GM21723 (cell line): ENCODE measurements around the gene SORBS2.

Experiments used
- ATAC-seq: cut with Tn5 transposase; IDR thresholded peaks from one replicate; pipeline ENCODE4 v1.9.1; 2021; ENCODE audit warnings: mild to moderate bottlenecking, moderate library complexity; ENCODE audit not compliant: unreplicated experiment

The SORBS2 gene

DNA sequence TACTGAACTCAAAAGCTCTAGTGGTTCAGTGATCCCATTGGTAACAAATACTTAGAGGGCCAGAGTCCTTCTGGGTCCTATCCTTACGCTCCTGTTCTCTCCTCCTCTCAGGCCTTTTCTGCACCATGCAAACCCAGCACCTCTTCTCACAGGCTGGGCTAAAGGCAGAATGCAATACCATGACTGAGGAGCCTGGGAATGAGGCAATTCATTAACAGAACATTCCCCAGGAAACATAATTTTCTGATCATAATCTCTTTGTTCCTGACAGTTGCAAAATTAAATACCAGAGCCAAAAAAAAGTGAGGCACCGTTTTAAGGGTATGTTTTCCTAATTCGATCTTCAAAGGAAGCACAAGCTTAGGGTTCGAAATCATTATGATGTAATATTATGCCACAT is 9.0 kb downstream of the SORBS2 start:
- no peak for ATAC-seq

DNA sequence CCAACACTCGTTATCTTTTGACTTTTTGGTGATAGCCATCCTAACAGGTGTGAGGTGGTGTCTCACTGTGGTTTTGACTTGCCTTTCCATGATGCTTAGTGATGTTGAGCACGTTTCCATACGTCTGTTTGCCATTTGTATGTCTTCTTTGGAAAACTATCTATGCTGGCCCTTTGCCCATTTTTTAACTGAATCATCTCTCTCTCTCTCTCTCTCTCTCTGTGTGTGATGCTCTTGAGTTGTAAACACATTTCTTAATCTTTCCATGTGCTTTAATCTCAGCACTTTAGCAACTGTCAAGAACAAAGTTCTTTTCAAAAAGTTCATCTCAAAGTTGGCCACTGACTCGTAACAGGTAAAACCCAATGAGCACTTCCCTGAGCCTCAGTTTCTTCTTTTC is 10.5 kb downstream of the SORBS2 start:
- ATAC-seq, result no peak

DNA sequence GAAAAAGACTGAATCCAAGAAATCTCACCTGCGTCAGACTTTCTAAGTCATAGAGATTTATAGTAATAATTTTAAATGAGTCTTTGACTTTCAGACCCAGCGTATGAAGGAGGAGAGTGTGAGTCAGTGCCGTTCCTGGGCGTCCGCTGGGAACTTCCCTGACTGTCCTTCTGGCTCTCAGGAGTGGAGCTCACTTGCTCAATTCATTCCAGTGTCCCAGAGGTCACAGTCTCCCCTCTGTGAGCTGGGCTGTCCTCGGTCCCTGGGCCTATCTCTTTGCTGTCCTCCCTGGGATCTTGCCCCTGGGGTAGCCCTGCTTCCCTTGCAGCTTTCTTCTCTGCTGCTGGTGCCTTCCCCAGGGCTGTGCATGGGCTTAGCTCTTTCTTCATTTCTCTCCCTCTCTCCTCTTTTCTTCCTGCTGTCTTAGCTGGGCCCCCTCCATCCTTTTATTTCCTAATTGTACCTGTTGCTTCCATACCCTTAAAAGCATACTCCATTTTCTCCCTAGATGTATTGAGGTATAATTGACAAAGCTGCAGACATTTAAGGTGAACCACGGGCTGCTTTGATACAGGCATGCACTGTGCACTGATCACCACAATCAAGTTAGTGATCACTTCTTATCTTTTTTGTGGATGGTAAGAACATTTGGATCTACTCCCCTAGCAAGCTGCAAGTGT is 11.6 kb downstream of the SORBS2 start:
- no peak for ATAC-seq

DNA sequence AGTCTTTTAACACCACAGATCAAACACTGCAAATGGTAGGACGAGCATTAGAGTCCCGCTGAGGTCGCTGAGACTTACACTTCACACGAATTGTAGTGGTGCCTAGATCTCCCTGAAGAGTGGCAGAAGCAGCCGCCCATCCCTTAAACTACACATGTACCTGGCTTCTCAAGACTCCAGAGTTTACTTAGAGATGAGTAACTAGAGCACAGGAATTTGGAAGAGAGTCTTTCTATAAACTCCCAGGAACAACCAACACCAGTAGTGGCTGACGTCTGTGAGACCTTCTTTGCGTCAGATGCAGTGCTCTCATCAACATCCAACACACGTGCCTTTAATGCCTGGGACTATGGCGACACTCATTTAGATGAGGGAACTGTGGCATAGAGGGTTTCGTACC is 12.6 kb downstream of the SORBS2 start:
- no peak for ATAC-seq

DNA sequence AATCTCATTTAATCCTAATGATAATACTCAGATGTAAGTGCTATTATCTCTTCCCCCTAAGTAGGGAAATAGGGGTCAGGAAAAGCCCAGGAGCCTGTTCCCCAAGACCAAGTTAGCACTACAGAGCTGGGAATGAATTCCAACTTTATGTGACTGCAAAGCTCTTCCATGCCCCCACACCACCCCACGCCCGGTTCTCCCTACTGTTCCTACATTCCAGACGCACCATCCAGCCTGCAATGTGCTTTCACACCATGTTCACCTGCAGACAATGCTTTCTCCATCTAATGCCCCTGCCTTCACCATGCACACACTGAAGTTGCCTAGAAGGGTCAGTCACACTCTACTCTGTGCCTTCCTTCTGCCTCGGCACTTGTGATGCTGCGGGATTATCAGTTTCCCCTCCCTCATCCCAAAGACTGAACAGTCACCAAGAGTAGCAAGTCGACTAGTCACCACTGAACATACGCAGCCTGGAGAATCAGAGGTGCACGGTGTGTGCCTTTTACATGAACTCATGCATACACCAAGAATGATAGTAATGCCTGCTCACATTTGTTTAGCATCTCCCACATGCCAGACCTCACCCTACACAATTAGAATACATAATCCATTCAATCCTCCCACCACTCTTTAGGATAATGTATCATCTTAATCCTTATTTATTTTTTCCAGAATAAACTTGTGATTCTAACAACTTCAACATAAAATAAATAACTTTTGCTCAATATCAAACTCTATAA is 14.2 kb downstream of the SORBS2 start:
- ATAC-seq, result no peak

DNA sequence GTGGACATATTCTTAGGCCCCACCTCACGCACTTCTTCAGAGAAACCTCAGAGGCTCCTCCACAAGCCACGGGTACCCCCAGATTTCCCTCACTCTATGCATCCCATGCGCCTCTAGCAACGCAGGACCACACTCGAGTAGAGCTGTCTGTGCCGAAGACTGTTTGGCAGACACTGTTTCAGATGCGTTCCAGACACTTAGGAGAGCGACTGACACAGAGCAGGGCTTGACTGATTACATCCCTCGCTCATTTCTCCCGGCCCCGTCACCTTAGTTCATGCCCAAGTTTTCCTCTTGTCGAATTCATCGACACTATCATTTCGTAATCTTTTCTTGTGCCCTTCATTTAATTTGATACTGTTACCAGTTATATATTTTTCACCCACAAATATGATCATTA is 15.0 kb downstream of the SORBS2 start:
- ATAC-seq, result no peak

DNA sequence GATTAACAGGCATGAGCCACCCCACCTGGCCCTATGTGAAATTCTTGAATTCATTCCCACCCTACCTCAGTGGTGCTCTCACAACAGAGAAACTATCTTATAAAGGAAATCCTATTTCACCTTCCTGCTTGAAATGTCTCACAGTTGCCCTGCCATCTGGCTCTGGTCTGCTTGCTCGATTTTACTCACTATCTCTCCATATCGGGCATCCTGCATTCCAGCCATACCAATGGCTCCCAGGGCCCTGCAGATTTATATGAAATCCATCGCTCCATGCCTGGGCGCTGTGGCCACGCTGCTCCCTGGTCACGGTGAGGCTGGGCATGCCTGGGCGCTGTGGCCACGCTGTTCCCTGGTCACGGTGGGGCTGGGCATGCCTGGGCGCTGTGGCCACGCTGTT is 15.8 kb downstream of the SORBS2 start:
- no peak for ATAC-seq

DNA sequence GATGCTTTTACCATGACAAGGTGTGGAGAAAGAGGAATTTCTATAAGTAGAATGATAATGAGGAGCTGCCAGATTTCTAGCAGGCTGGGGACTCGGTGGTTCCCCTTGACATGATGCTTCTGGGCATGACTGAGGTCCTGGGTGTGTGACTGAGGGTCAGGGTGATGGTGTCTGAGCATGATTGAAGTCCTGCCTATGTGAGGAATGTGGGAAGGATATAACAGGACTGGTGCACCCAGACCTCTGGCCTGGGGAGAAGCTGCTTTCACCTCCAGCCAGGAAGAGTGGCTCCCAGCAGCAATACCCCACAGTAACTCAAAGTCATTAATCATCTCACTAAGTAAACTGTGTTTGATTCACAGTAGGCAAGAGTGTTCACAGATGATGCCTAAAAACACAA is 17.4 kb downstream of the SORBS2 start:
- no peak for ATAC-seq

DNA sequence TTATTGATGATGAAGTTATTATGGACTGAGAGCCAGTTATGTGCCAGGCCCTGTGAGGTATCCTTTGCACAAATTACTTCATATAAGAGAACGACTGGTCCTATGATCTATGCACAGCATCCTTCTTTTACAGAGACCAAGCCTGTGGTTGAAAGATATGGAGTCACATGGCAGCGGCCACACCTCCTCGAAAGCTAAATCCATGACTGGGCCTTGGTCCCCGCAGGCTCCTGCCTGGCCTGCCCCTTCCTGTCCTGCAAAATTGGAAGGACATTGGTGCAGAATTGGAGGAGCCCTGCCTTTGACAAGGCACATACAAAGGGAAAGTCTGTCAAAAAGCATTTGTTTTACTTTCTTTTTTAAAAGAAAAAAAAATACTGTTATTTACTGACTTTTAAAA is 18.3 kb downstream of the SORBS2 start:
- no peak for ATAC-seq

DNA sequence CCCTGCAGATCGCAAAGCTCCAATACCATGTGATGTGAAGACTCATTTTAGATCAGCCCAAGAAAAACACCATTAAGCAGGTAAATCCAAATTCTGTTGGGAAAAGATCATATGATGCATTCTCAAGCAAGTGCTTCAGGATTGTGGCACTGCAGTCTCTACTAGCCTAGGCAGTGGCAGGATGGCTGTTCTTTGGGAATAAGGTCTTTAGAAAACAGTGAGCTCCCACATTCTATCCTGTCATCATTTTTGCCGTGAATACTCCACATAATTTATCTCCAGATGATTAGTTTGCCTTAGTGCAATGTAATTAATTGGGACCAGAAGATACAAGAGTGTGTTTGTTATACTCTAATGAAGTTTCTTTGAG is 18.9 kb downstream of the SORBS2 start:
- no peak for ATAC-seq

DNA sequence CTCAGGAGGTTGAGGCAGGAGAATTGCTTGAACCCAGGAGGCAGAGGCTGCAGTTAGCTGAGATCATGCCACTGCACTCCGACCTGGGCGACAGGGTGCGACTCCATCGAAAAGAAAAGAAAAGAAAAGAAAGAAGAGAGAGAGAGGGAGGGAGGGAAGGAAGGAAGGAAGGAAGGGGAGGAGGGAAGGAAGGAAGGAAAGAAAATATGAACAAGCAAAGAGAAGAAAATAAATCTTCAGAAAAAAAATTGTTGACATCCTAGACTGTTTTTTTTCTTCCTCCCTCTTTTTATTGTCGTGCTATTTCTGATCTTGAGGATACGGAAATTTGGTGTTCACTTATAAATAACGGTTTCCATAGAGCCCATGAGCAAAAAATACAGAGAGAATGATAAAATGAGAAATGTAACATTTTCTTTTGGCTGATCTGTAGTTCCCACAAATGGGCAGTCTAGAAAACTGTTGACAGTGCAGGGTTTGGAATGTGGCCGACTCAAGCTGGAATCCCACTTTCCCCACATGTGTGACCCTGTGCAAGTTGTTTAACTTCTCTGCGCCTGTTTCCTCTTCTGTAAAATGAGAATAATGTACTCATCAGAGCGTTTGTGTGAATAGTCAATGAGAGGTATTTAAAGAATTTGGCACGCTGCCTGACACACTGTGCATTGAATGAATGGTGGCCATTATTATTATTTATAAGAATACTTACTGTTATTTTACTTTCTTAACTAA is 19.4 kb downstream of the SORBS2 start:
- no peak for ATAC-seq

DNA sequence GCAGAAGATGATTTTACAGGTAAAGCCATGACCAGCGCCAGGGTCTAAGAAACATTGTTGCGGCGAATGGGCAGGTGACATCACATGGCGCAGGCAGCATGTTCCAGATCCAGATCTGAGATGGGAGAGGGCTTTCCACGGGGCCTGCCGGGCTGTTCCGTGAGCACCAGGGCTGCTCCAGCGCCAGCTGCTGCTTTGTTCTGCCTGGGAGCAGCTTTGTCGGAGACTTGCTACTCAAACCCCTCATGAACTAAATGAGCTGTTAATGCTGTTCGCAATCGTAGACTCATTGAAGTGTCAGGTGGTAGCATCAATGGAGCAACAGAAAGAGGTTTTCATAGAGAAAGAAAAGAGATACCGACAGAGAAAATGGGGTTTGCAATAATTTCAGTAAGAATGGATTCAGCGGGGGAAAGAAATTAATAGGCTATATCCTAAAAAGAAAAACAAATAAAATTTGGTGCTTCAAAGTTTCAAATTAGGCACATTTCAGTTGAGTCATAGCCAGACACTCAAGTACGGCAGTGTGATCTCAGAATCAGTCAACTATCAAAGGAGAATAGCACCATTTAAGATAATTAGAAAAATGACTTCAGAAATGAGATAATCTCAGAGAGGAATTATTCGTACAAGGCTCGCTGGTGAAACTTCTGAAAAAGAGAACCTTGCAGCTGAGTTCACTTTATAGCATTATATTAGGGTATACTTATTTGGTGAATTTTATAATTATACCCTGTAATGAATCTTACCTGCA is 23.9 kb downstream of the SORBS2 start:
- ATAC-seq, result no peak

DNA sequence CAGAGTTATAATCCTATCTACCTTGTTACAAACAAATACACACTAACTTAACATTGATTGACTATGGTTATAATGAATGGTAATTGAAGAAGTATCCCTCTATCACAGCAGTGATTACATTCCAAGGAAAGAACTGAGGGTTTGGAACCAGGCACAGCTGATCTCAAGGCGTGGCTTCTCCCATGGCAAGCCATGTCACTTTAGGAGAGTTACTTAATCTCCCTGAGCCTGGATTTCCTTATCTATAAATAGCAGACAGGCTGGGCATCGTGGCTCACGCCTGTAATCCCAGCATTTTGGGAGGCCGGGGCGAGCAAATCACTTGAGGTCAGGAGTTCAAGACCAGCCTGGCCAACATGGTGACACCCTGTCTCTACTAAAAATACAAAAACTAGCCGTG is 25.6 kb downstream of the SORBS2 start:
- no peak for ATAC-seq

DNA sequence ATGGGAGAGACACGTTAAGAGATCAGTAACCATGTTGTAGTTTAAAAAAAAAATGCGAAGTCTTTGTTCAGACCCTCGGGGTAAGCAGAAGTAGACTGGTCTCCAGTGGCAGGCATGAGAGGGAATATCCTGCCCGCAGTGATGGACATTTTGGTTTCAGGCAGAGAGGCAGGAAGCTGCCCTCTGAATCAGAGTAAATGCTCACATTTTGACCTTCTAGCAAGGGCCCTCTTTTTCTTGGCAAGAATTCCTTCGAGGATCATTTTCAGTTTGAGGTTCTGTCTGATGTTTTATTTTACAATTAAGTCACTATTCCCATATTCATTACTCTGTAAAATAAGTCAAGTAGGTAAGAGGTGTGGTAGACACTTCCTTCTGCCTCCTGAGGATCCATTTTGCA is 28.4 kb downstream of the SORBS2 start:
- ATAC-seq, result no peak

DNA sequence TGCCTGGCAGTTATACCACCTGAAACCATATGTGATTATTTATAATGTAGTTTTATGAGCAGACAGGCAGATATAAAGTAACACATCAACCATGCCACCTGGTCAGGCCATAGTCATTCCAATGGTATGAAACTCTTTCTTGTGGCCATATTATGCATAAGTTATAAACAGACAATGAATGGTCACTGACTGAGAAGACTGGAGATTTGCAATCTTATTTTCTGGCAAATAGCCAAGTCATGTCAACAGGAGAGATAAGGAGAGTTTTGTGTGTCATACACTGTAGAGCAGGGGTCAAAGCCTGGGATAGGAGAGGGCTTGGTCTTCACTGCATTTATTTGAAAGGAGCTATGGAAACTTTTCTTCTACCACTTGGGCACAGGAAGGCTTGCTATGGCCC is 29.5 kb downstream of the SORBS2 start:
- ATAC-seq, result no peak

DNA sequence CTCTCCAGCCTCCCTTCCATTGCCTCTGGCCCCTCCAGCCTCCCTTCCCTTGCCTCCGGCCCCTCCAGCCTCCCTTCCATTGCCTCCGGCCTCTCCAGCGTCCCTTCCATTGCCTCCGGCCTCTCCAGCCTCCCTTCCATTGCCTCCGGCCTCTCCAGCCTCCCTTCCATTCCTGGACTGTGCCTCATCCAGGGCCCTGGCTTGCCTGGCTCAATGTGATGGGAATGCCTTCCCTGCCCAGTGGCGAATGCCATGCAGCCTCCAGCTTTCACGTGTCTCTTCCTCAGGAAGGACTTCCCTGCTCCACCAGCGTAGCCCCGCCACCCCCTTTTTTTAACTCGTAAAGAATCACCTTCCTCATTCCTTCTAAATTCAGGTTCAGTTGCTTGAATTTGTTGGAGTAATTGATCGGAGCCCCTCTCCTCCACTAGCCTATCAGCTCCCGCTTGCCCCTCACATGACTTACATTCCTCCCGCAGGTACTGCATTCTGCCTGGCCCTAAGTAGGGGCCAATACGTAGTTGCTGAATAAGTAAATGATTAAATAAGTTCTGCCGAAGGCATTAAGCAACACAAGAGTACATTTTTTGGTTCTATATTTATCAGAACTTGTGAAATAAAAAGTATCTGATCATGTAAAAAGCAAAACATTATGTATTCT is 30.3 kb downstream of the SORBS2 start:
- ATAC-seq, result no peak

DNA sequence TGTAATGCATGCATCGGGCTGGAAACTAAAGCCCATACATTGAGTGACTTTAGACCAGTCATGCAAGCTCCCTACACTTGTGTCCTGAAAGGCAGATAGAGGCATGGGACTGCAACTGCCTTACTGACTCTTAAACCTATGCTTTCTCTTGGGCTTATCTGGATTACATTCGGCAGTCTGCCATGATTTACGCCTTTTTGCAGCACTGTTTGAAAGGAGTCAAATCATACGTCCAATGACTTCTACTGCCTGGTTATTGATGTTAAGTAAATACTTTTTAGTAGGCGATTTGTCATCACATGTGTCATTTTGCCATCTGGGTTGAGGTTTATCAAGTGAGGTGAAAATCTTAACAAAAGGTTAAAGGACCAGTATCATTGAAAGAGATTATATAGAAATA is 31.5 kb downstream of the SORBS2 start:
- ATAC-seq, result no peak

DNA sequence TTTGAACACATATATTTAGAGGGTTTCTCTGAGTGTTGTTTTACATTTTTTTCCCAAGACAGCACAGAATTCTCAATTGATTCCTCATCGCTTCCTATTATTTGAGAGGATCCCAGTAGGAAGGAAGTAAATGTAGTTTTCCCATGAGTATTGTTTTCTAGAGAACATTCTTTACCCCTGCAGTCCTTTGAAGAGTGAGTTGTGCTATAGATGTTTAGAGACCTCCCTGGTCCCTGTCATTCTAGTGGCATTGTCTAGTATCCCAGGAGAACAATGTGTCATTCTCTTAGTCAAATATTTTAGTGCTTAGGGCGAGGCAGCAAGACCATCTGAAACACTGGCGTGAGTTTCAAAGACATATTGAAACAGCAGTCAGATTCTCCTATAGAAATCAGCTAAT is 32.5 kb downstream of the SORBS2 start:
- ATAC-seq, result no peak

DNA sequence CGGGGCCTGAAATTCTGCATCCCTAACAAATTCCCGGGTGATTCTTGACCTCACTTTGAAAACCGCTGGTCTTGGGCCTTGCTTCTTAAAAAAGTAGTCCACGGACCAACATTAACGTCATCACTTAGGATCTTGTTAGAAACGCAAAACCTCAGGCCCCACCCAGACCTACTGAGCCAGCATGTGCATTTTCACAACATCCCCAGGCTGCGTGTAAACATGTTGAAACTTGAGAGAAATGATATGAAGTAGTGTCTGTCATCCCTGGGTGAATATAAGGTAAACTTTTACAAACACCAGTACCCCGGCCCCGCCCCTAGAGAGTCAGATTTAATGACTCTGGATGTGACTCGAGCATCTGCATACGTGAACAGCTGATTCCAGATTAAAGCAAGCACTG is 33.7 kb downstream of the SORBS2 start:
- ATAC-seq, result no peak

DNA sequence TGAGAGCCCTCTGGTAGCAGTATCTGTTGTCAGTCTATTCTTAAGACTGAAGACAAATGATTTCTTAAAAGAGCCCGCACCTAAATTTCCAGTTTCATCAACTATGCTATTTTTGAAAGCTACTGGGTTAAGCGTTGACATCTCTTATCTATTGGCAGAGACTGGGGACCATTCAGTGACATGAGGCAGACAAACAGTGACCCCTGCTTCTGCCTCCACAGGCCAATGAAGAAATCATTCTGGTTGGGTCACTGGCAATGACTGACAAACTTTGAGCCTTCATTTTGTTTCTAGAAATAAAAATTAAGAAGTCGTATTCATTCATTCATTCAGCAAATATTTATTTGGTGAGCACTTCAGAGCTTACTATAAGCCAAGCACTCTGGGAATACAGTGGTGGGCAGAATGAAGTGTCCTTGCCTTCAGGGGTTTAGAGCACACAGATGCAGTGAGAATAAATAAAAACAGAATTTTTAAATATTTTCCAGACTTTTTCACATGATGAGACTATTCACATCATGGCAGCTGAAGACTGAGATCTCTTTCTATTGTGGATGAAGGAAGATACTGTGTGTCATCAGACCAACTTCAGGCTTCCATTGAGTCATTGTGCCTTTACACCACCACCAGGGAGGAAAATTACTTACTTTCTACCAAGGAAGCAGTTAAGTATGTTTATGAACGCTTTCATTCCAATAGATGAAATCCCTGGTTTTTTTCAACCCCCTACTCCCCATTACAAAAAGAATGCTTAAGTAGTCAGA is 36.0 kb downstream of the SORBS2 start:
- no peak for ATAC-seq
